Mesendoderm (in vitro differentiated cells): ENCODE data around the gene RFC2.
"Not testable (repeated sequence)": the region's sequence is repeated elsewhere in the genome, so short reads cannot be mapped to it uniquely, and the experiment has no call there.

ENCODE experiments used
- DNase-seq: peaks from one replicate; pipeline ENCODE4 v3.0.0; 2013
- H2AK5ac ChIP-seq: 2 replicates; pipeline ENCODE4 v1.6.1; 2013; ENCODE audit warnings: low read length, inconsistent platforms
- H2BK120ac ChIP-seq: 2 replicates; pipeline ENCODE4 v1.6.1; 2013; ENCODE audit warnings: low read depth, mild to moderate bottlenecking, low read length, moderate library complexity, mixed read lengths
- H2BK15ac ChIP-seq: replicated peaks from 2 replicates; pipeline ENCODE4 v1.6.1; 2013; ENCODE audit warnings: low read depth, mild to moderate bottlenecking, moderate library complexity
- H2BK5ac ChIP-seq: 2 replicates; pipeline ENCODE4 v1.6.1; 2013; ENCODE audit warnings: low read length, inconsistent platforms
- H3K18ac ChIP-seq: 2 replicates; pipeline ENCODE4 v1.6.1; 2013; ENCODE audit warnings: mild to moderate bottlenecking, low read length, mixed read lengths
- H3K23ac ChIP-seq: one replicate; pipeline ENCODE4 v1.6.1; 2013; ENCODE audit warnings: low read length
- H3K27ac ChIP-seq: 2 replicates; pipeline ENCODE4 v1.5.1; 2013; ENCODE audit warnings: low read depth, mild to moderate bottlenecking, inconsistent platforms, low read length, moderate library complexity
- H3K27me3 ChIP-seq: 2 replicates; pipeline ENCODE4 v1.6.1; 2013; ENCODE audit warnings: low read length, control low read depth, mild to moderate bottlenecking, inconsistent platforms; ENCODE audit not compliant: insufficient read depth, poor library complexity
- H3K36me3 ChIP-seq: 2 replicates; pipeline ENCODE4 v1.6.1; 2013; ENCODE audit warnings: low read length, inconsistent platforms; ENCODE audit not compliant: control insufficient read depth, insufficient read depth
- H3K4ac ChIP-seq: one replicate; pipeline ENCODE4 v1.6.1; 2013; ENCODE audit warnings: low read depth, mild to moderate bottlenecking, low read length, moderate library complexity
- H3K4me1 ChIP-seq: 2 replicates; pipeline ENCODE4 v1.6.1; 2013; ENCODE audit warnings: low read depth, low read length, inconsistent platforms; ENCODE audit not compliant: control insufficient read depth
- H3K4me2 ChIP-seq: 2 replicates; pipeline ENCODE4 v1.6.1; 2013; ENCODE audit warnings: low read length
- H3K4me3 ChIP-seq: 2 replicates; pipeline ENCODE4 v1.5.1; 2013; ENCODE audit warnings: mild to moderate bottlenecking, low read length
- H3K56ac ChIP-seq: one replicate; pipeline ENCODE4 v1.6.1; 2013; ENCODE audit warnings: low read length
- H3K79me1 ChIP-seq: 2 replicates; pipeline ENCODE4 v1.6.1; 2013; ENCODE audit warnings: low read length, inconsistent platforms
- H3K79me2 ChIP-seq: 2 replicates; pipeline ENCODE4 v1.6.1; 2013; ENCODE audit warnings: mild to moderate bottlenecking, low read length; ENCODE audit not compliant: control insufficient read depth, insufficient read depth
- H3K9ac ChIP-seq: 2 replicates; pipeline ENCODE4 v1.6.1; 2013; ENCODE audit warnings: low read length, inconsistent platforms
- H4K5ac ChIP-seq: one replicate; pipeline ENCODE4 v1.6.1; 2013; ENCODE audit warnings: low read length
- H4K8ac ChIP-seq: one replicate; pipeline ENCODE4 v1.6.1; 2013; ENCODE audit warnings: low read depth, mild to moderate bottlenecking, control low read depth, low read length, moderate library complexity
- WGBS: extraction: QIAGEN DNeasy Blood & Tissue Kit; methylation state at CpG from one replicate; pipeline ENCODE4 v1.1.7; 2013; ENCODE audit warnings: low lambda C conversion rate, missing lambda C conversion rate; ENCODE audit not compliant: insufficient coverage; ENCODE audit errors: extremely low coverage; 5-methylcytosine and 5-hydroxymethylcytosine counted together

RFC2 gene

GRCh38 chr7:74256491-74257408 lies 2.6 kb upstream of the RFC2 start:
- Histone ChIP-seq H2BK120ac (no peak overlapping the region), H4K8ac (no peak overlapping the region), H3K4me1 (no peaks in the 10 kb centered on the region), H3K4me2 (no peak overlapping the region), H4K5ac (no peak overlapping the region), H3K79me2 (peaks cover 12% of the 10 kb centered on the region), H2BK15ac (no peak overlapping the region), H3K18ac (no peak overlapping the region), H3K36me3 (no peaks in the 10 kb centered on the region), H3K4me3 (no peak overlapping the region), H2AK5ac (no peak overlapping the region), H3K4ac (no peak overlapping the region), H3K27me3 (no peaks in the 10 kb centered on the region), H3K79me1 (peaks cover 3% of the 10 kb centered on the region), H3K9ac (no peak overlapping the region), H2BK5ac (no peak overlapping the region), H3K23ac (no peak overlapping the region), H3K27ac (no peak overlapping the region), H3K56ac (no peak overlapping the region)
- no CpG with 5 or more reads among the region's 12 CpGs for WGBS
- no peak for DNase-seq

DNA sequence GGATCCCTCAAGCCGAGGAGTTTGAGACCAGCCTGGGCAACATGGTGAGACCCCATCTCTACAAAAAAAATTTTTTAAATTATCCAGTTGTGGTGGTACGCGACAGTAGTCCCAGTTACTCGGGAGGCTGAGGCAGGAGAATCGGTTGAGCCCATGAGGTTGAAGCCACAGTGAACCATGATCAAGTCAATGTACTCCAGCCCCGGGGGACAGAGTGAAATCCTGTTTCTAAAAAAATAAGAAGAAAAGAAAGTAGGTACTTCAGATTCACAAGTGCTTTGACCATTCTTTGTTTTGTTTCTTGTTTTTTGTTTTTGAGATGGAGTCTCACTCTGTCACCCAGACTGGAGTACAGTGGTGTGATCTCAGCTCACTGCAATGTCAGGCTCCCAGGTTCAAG lies 1.3 kb upstream of the RFC2 start:
- not testable (repeated sequence) for H4K5ac ChIP-seq, H2AK5ac ChIP-seq, H4K8ac ChIP-seq, H2BK15ac ChIP-seq, H3K9ac ChIP-seq, H3K27ac ChIP-seq, H3K56ac ChIP-seq, H2BK5ac ChIP-seq, H3K23ac ChIP-seq, H3K18ac ChIP-seq, DNase-seq, H3K36me3 ChIP-seq, H3K4me1 ChIP-seq, H3K4ac ChIP-seq, H3K4me2 ChIP-seq, H3K4me3 ChIP-seq, H3K79me1 ChIP-seq, H3K27me3 ChIP-seq, H2BK120ac ChIP-seq
- no CpG with 5 or more reads among the region's 6 CpGs for WGBS
- peaks cover 12% of the 10 kb centered on the region for H3K79me2 ChIP-seq

DNA sequence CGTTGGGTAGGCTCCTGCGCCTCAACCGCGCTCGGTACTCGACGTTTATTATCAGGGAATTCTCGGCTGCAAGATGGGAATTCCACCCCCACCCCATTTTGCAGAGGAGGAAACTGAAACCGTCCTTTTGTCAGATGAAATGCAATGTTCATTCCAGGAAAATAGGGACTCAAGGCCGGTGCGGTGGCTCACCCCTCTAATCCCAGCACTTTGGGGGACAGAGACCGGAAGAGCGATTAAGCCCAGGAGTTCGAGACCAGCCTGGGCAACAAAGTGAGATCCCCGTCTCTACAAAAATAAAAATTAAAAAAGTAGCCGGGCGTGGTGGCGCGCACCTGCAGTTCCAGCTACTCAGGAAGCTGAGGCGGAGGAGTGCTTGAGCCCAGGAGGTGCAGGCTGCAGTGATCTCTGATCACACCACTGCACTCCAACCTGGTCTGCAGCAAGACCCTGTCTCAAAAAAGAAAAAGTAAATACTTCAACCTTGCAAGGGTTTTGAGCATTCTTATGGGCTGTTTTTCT lies 720 bp upstream of the RFC2 start:
- Histone ChIP-seq H2BK5ac (no peak overlapping the region), H3K4me3 (peak overlapping the region; percentile 95), H4K5ac (no peak overlapping the region), H3K4me1 (no peaks in the 10 kb centered on the region), H3K23ac (peak overlapping the region; percentile 72), H3K27ac (peak overlapping the region; percentile 40), H2BK120ac (no peak overlapping the region), H3K36me3 (peaks cover 5% of the 10 kb centered on the region), H4K8ac (no peak overlapping the region), H3K56ac (peak overlapping the region; percentile 97), H3K79me2 (peaks cover 13% of the 10 kb centered on the region), H3K79me1 (peaks cover 7% of the 10 kb centered on the region), H3K27me3 (no peaks in the 10 kb centered on the region), H3K9ac (peak overlapping the region; percentile 97), H3K4me2 (peak overlapping the region; percentile 72), H3K18ac (peak overlapping the region; percentile 68), H3K4ac (peak overlapping the region; percentile 39), H2AK5ac (no peak overlapping the region), H2BK15ac (no peak overlapping the region)
- DNase-seq, result no peak
- no CpG with 5 or more reads among the region's 20 CpGs for WGBS

GRCh38 chr7:74253835-74254128 lies 417 bp downstream of the RFC2 start:
- Histone ChIP-seq H3K9ac (peak overlapping the region; percentile 97), H3K4ac (peak overlapping the region; percentile 95), H2AK5ac (no peak overlapping the region), H2BK120ac (no peak overlapping the region), H3K4me3 (peak overlapping the region; percentile 83), H2BK5ac (no peak overlapping the region), H3K79me1 (peaks cover 7% of the 10 kb centered on the region), H2BK15ac (no peak overlapping the region), H4K5ac (no peak overlapping the region), H3K18ac (peak overlapping the region; percentile 83), H3K23ac (no peak overlapping the region), H3K56ac (peak overlapping the region; percentile 96), H3K79me2 (peaks cover 13% of the 10 kb centered on the region), H3K27me3 (no peaks in the 10 kb centered on the region), H4K8ac (no peak overlapping the region), H3K4me2 (peak overlapping the region; percentile 86), H3K36me3 (peaks cover 7% of the 10 kb centered on the region), H3K4me1 (no peaks in the 10 kb centered on the region), H3K27ac (peak overlapping the region; percentile 10)
- WGBS, result 40% methylated on average over 1 of the region's 10 CpGs
- DNase-seq, result no peak

DNA sequence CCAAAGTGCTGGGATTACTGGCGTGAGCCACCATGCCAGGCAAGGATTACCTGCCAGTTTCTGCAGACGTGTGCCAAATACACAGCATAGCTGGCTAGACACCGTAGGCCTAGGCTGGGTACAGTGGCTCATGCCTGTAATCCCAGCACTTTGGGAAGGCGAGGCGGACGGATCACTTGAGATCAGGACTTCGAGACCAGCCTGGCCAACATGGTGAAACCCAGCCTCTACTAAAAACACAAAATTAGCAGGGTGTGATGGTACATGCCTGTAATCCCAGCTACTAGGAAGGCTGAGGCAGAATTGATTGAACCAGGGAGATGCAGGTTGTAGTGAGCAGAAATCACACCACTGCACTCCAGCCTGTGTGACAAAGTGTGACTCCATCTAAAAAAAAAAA lies 868 bp downstream of the RFC2 start:
- H3K27me3 ChIP-seq, result no peaks in the 10 kb centered on the region
- H3K4me1 ChIP-seq, result no peaks in the 10 kb centered on the region
- no peak overlapping the region for H4K5ac ChIP-seq
- H2BK5ac ChIP-seq, result no peak overlapping the region
- no peak overlapping the region for H3K4ac ChIP-seq
- H3K56ac ChIP-seq, result peak overlapping the region; percentile 78
- H3K18ac ChIP-seq, result no peak overlapping the region
- no CpG with 5 or more reads among the region's 7 CpGs for WGBS
- H3K27ac ChIP-seq, result no peak overlapping the region
- peak overlapping the region; percentile 86 for H3K4me2 ChIP-seq
- H3K36me3 ChIP-seq, result peaks cover 7% of the 10 kb centered on the region
- H2BK15ac ChIP-seq, result no peak overlapping the region
- H3K23ac ChIP-seq, result no peak overlapping the region
- DNase-seq, result no peak
- peaks cover 13% of the 10 kb centered on the region for H3K79me2 ChIP-seq
- H2BK120ac ChIP-seq, result no peak overlapping the region
- no peak overlapping the region for H2AK5ac ChIP-seq
- H3K79me1 ChIP-seq, result peaks cover 7% of the 10 kb centered on the region
- H3K4me3 ChIP-seq, result no peak overlapping the region
- H4K8ac ChIP-seq, result no peak overlapping the region
- peak overlapping the region; percentile 97 for H3K9ac ChIP-seq
